Dermis lymphatic vessel endothelial cell (primary cell): ENCODE data around the gene SPDYA. TPM values are rescaled to one million over a fixed set of nuclear protein-coding genes. Genes with fewer than 3 reads are reported as not detected.

Experiments
- total RNA-seq: library from RNA; depleted of rRNA; stranded (reverse); fragments of >200 nt; gene quantifications from 2 replicates; pipeline ENCODE4 v1.2.1, GENCODE V29; 2014

Gene SPDYA
- total RNA-seq, result 0.33 and 0.52 TPM in 2 replicates

DNA sequence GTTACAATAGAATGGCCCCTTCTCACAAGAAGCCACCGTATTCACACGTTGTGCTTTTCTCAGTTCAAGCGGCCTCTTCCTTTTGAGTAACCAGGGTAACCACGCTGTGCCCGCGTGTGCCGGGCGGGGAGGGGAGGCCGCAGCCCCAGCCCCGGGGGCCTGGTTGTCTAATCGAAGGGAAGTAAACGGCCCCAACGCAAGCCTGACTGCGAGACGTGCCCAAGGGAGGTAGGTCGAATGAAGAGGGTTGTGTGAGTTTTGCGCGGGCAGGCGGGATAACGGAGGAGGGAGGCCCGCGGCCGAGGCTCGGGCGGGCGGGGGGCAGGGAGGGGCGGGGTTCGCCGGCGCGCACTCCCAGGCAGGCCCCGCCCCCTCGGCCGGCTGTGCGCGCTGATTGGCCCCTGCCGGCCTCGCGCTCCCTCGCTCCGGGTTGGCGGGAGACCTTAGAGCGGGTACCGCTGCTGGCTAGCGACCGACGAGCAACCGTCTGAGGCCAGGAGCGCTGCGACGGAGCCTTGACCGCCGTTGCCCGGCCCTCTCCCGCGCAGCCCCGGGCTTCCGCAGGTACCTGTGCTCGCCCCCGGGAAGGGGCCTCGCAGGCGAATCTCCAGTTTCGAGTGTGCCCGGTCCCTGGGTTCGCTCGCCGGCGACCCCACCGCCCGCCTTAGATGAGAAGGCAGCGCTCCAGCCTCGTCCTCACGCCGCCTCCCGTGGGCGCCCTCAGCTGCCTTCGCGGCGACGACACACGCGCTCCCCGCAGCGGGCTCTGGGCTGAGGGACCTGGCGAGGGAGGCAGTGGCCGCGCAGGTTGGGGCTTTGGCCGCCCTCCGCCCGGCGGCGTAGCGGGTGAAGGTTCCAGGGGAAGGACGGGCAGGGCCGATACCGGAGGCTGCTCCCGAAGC is at the start of gene SPDYA:
Gene SPDYA, plus strand, starts transcription at position 451 of the 902 bp plus-strand sequence. CDS start 5,181 bp downstream, outside the sequence.

DNA sequence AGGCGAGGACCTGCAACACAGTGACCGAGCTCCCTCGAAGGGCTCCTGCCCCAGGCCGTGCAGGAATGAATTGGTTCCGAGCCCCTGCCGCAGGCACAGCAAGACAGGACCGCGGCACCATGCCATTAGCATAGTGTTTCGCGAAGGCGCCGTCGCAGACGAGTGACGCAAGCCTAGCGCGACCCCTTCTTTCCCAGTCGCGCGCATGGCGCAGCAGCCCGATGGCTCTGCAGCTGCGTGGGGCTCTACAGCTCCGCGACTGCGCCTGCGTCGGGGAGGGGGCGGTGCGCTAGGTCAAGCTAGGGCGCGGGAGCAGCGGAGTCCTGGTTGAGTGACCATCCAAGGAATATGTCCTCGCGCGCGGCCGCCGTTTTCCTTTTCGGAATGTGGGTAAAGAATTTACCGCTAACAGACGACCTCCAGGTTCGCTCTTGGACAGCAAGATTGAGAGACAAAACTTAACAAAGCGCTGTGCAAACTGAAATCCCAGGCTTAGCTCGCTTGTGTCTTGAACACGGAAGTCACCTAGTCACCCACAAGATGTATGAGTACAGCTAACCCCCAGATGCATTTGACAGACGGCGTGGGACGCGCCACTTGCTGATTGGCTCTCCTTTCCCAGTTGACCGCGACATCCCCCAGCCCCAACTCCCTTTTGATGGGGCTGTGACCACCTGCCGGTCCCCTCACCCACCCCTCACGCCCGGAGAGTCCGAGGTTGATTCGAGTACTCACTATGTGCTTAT is 59.7 kb downstream of the SPDYA start, which contains the start of gene TRMT61B:
Gene TRMT61B, minus strand, starts transcription at position 164 of the 746 bp plus-strand sequence. Its CDS starts 32 bp downstream, at position 132.

GRCh38 chr2:28894470-28895188 is 84.0 kb downstream of the SPDYA start, which contains the start of gene WDR43:
Gene WDR43, plus strand, starts transcription at chr2:28894667. Its CDS starts 32 bp downstream, at chr2:28894699.

Other genes starting within 250 kb of the SPDYA start
- 124 and 128 TPM in 2 replicates for gene PPP1CB, start 59.0 kb upstream of the SPDYA start, total RNA-seq
- gene TRMT61B, start 59.5 kb downstream of the SPDYA start, total RNA-seq, result 9.4 and 10.0 TPM in 2 replicates
- 35.1 and 54.6 TPM in 2 replicates for gene WDR43, start 83.8 kb downstream of the SPDYA start, total RNA-seq
- under 0.01 TPM in 1 of 2 replicates, not detected in the other for gene TOGARAM2, start 170.5 kb downstream of the SPDYA start, total RNA-seq